HG03565 (cell line): Measurements from ENCODE around the gene PARD6A.

Source experiments
- ATAC-seq: cut with Tn5 transposase; IDR thresholded peaks from one replicate; pipeline ENCODE4 v1.9.1; 2021; ENCODE audit warnings: mild to moderate bottlenecking, moderate library complexity; ENCODE audit not compliant: unreplicated experiment

PARD6A gene

GRCh38 chr16:67660564-67661028, at the start of gene PARD6A:
PARD6A (plus strand) TSS chr16:67660960; CDS start chr16:67661039, 79 bp downstream.
- peak; percentile 71 for ATAC-seq

GRCh38 chr16:67613808-67614207, 47.0 kb upstream of the PARD6A start:
- no peak for ATAC-seq

- ATAC-seq: no peak
Observed at GRCh38 chr16:67628216-67628615, 32.5 kb upstream of the PARD6A start.

GRCh38 chr16:67632415-67633172, 28.2 kb upstream of the PARD6A start:
- no peak for ATAC-seq

GRCh38 chr16:67636713-67637112, 24.0 kb upstream of the PARD6A start:
- ATAC-seq: no peak

GRCh38 chr16:67637625-67638024, 23.1 kb upstream of the PARD6A start:
- ATAC-seq: no peak

GRCh38 chr16:67641779-67642708, 18.7 kb upstream of the PARD6A start:
- no peak for ATAC-seq

- no peak for ATAC-seq
Observed at GRCh38 chr16:67644038-67644437, 16.7 kb upstream of the PARD6A start.

GRCh38 chr16:67645397-67646121, 15.2 kb upstream of the PARD6A start:
- no peak for ATAC-seq

GRCh38 chr16:67647111-67647651, 13.6 kb upstream of the PARD6A start:
- ATAC-seq: no peak

GRCh38 chr16:67647681-67648080, 13.1 kb upstream of the PARD6A start:
- no peak for ATAC-seq

GRCh38 chr16:67648088-67648763, 12.5 kb upstream of the PARD6A start:
- ATAC-seq: no peak

- no peak for ATAC-seq
Observed at GRCh38 chr16:67648764-67649407, 11.9 kb upstream of the PARD6A start.

- ATAC-seq: no peak
Observed at GRCh38 chr16:67649494-67649931, 11.2 kb upstream of the PARD6A start.

GRCh38 chr16:67650023-67650422, 10.7 kb upstream of the PARD6A start:
- ATAC-seq: no peak

- no peak for ATAC-seq
Observed at GRCh38 chr16:67651039-67651438, 9.7 kb upstream of the PARD6A start.

- ATAC-seq: no peak
Observed at GRCh38 chr16:67651847-67652246, 8.9 kb upstream of the PARD6A start.

- ATAC-seq: no peak
Observed at GRCh38 chr16:67652578-67653127, 8.1 kb upstream of the PARD6A start.

- ATAC-seq: no peak
Observed at GRCh38 chr16:67653128-67653788, 7.5 kb upstream of the PARD6A start.
